ENCODE results near the gene AGFG1.

GRCh38 chr2:227473806-227474205, 1.9 kb downstream of the AGFG1 start:
- TF ChIP-seq EP300 (IDR thresholded peaks at IDR 0.05) (no peak), POLR2A (IDR thresholded peaks at IDR 0.05) (no peak)
